GM12878 (cell line): ENCODE data around the gene CLDN12. TPM values are rescaled to one million over a fixed set of nuclear protein-coding genes. Genes with fewer than 3 reads are reported as not detected.

ENCODE experiments used
- ATAC-seq: fragments of 200-7000 bp; cut with Tn5 transposase; 3 replicates; pipeline ENCODE4 v1.9.1; 2020; ENCODE audit warnings: mild to moderate bottlenecking, moderate library complexity
- BruUV-seq: library from RNA; stranded (reverse); fragments of 400-500 nt; replicated peaks from 2 replicates; lab custom pipeline; 2021; lab: Mats Ljungman, UMichigan
- CTCF ChIA-PET: fragments of 300-600 bp; sonication (Branson Sonifier 250); formaldehyde crosslinking; extraction: SDS; loops from one replicate; lab custom pipeline; 2021; ENCODE audit warnings: inconsistent platforms; lab: Yijun Ruan, JAX
- POLR2A ChIA-PET: fragments of 350-600 bp; formaldehyde crosslinking; extraction: SDS; loops from one replicate; lab custom pipeline; 2021; ENCODE audit warnings: inconsistent platforms; lab: Charles Lee
- RAD21 ChIA-PET: fragments of 300-600 bp; sonication (Branson Sonifier 250); formaldehyde crosslinking; loops from one replicate; lab custom pipeline; 2023; ENCODE audit warnings: antibody characterized with exemption; ENCODE audit not compliant: unreplicated experiment; lab: Charles Lee
- SMC1A ChIA-PET: fragments of 300-600 bp; sonication (Branson Sonifier 250); formaldehyde crosslinking; loops from one replicate; lab custom pipeline; 2023; ENCODE audit not compliant: unreplicated experiment, uncharacterized antibody; lab: Charles Lee
- DNase-seq: peaks from one replicate; pipeline ENCODE4 v3.0.0-alpha.2; 2011; ENCODE audit warnings: low read depth, low spot score
- FAIRE-seq: peaks from 3 replicates; lab custom pipeline; 2011; peaks lifted over from hg19 to GRCh38; lab: Jason Lieb, UNC
- H2AFZ ChIP-seq: 2 replicates; pipeline ENCODE4 v1.6.0; 2011; ENCODE audit warnings: low read depth, low read length, control low read depth; ENCODE audit not compliant: control insufficient read depth
- H3K27ac ChIP-seq: 2 replicates; pipeline ENCODE4 v1.5.1; 2011; ENCODE audit warnings: control low read depth; ENCODE audit not compliant: control insufficient read depth, insufficient read depth
- H3K27me3 ChIP-seq, 2 experiments: replicated peaks in 1 of 2; 2 replicates each; pipeline versions ENCODE4 v1.6.0 to v1.6.1; 2011; ENCODE audit warnings: low read length in 1 of 2; ENCODE audit not compliant: control insufficient read depth in 2 of 2, insufficient read depth in 2 of 2
- H3K36me3 ChIP-seq, 2 experiments: 2 replicates each; pipeline ENCODE4 v1.5.1; 2011; ENCODE audit warnings: low read length in 1 of 2; ENCODE audit not compliant: control insufficient read depth in 2 of 2, insufficient read depth in 2 of 2
- H3K4me1 ChIP-seq: 2 replicates; pipeline ENCODE4 v1.6.1; 2011; ENCODE audit warnings: mild to moderate bottlenecking, low read length, moderate library complexity, mixed read lengths; ENCODE audit not compliant: control insufficient read depth, insufficient read depth
- H3K4me2 ChIP-seq: 2 replicates; pipeline ENCODE4 v1.6.0; 2011; ENCODE audit warnings: control low read depth; ENCODE audit not compliant: control insufficient read depth, insufficient read depth
- H3K4me3 ChIP-seq: fragments of 200-600 bp; sonication (generic); 2 replicates; pipeline ENCODE4 v1.5.1; 2016
- H3K79me2 ChIP-seq: 2 replicates; pipeline ENCODE4 v1.6.0; 2011; ENCODE audit warnings: low read length; ENCODE audit not compliant: control insufficient read depth, insufficient read depth
- H3K9ac ChIP-seq: 2 replicates; pipeline ENCODE4 v1.8.0; 2011; ENCODE audit warnings: low read length, control low read depth, mixed read lengths; ENCODE audit not compliant: control insufficient read depth, insufficient read depth
- H3K9me3 ChIP-seq: replicated peaks from 3 replicates; pipeline ENCODE4 v1.5.1; 2011; ENCODE audit warnings: mild to moderate bottlenecking, low read length; ENCODE audit not compliant: control insufficient read depth, insufficient read depth
- H4K20me1 ChIP-seq: 2 replicates; pipeline ENCODE4 v1.6.0; 2011; ENCODE audit not compliant: control insufficient read depth, insufficient read depth
- BCL11A ChIP-seq: IDR thresholded peaks from 2 replicates; pipeline ENCODE4 v1.6.1; 2011; ENCODE audit warnings: low read depth, low read length
- BCL3 ChIP-seq: IDR thresholded peaks from 2 replicates; pipeline ENCODE4 v1.6.1; 2011; ENCODE audit warnings: borderline replicate concordance, low read depth, mild to moderate bottlenecking, moderate library complexity, low read length; ENCODE audit not compliant: insufficient read depth, poor library complexity, severe bottlenecking
- BRCA1 ChIP-seq: IDR thresholded peaks from 2 replicates; pipeline ENCODE4 v1.6.1; 2011; ENCODE audit warnings: low read depth, low read length, improper control_type of control experiment
- CEBPZ ChIP-seq: fragments of 150-350 bp; IDR thresholded peaks from 2 replicates; pipeline ENCODE4 v1.6.1; 2016; ENCODE audit warnings: low read depth, low read length
- DPF2 ChIP-seq: fragments of 450-650 bp; IDR thresholded peaks from 2 replicates; pipeline ENCODE4 v1.6.1; 2017; ENCODE audit warnings: mild to moderate bottlenecking
- EGR1 ChIP-seq, 2 experiments: IDR thresholded peaks; 1 replicate in 1 of 2; 2 replicates in 1 of 2; pipeline ENCODE4 v1.6.1; 2011 to 2012; ENCODE audit warnings: low read depth in 2 of 2, low read length in 2 of 2, borderline replicate concordance in 1 of 2, mild to moderate bottlenecking in 1 of 2, moderate library complexity in 1 of 2
- HDAC6 ChIP-seq: fragments of 200-600 bp; sonication (generic); IDR thresholded peaks from one replicate; pipeline ENCODE4 v1.8.0; 2017; ENCODE audit warnings: antibody characterized with exemption; ENCODE audit not compliant: unreplicated experiment
- KLF5 ChIP-seq: fragments of 450-650 bp; IDR thresholded peaks from 2 replicates; pipeline ENCODE4 v1.6.1; 2014; ENCODE audit warnings: mild to moderate bottlenecking; ENCODE audit not compliant: partially characterized antibody
- MAX ChIP-seq: IDR thresholded peaks from 2 replicates; pipeline ENCODE4 v1.6.1; 2012; ENCODE audit warnings: low read depth, low read length, improper control_type of control experiment
- MTA2 ChIP-seq: fragments of 450-650 bp; IDR thresholded peaks from 2 replicates; pipeline ENCODE4 v1.6.1; 2016; ENCODE audit warnings: low read depth, mild to moderate bottlenecking, moderate library complexity
- PAX8 ChIP-seq: fragments of 450-650 bp; IDR thresholded peaks from 2 replicates; pipeline ENCODE4 v1.6.1; 2017; ENCODE audit warnings: mild to moderate bottlenecking, moderate library complexity
- POLR2AphosphoS2 ChIP-seq: IDR thresholded peaks from 2 replicates; pipeline ENCODE4 v1.6.1; 2011; ENCODE audit warnings: low read depth, mild to moderate bottlenecking, low read length, improper control_type of control experiment, moderate library complexity
- PRDM15 ChIP-seq: fragments of 450-650 bp; formaldehyde crosslinking; IDR thresholded peaks from 2 replicates; pipeline ENCODE4 v1.4.0; 2020; ENCODE audit warnings: mild to moderate bottlenecking, moderate library complexity
- TCF12 ChIP-seq: IDR thresholded peaks from 2 replicates; pipeline ENCODE4 v1.6.1; 2011; ENCODE audit warnings: low read depth, mild to moderate bottlenecking, low read length
- YY1 ChIP-seq: IDR thresholded peaks from 2 replicates; pipeline ENCODE4 v1.6.1; 2011; ENCODE audit warnings: low read depth, mild to moderate bottlenecking, low read length
- ZZZ3 ChIP-seq: IDR thresholded peaks from 2 replicates; pipeline ENCODE4 v1.6.1; 2011; ENCODE audit warnings: low read depth; ENCODE audit not compliant: control insufficient read depth, insufficient read length
- in situ Hi-C: fragments of 300-500 bp; cut with MboI; formaldehyde crosslinking; loops from 9 replicates; pipeline ENCODE4 v1.14.3; 2018; ENCODE audit warnings: mixed read lengths
- intact Hi-C: fragments of 100-400 bp; cut with micrococcal nuclease; formaldehyde crosslinking; loops from one replicate; pipeline ENCODE4 v1.14.2; 2022; ENCODE audit not compliant: unreplicated experiment
- polyA plus RNA-seq, 11 experiments: library from polyadenylated mRNA; depleted of rRNA in 4 of 11; unstranded in 6 of 11; stranded (reverse) in 5 of 11; fragments of >200 nt; fragmentation: Nextera tagmentation in 4 of 11; fragmentation: Illumina TruSeq in 1 of 11; extraction: Ambion mirVana in 4 of 11; extraction: Trizol in 1 of 11; gene quantifications; 1 replicate in 1 of 11; 2 replicates in 10 of 11; pipeline versions ENCODE4 v1.2.1 to v1.2.3, GENCODE V29; 2011 to 2016; ENCODE audit warnings: inconsistent platforms in 2 of 11, missing spikeins in 2 of 11, low read depth in 1 of 11
- total RNA-seq, 4 experiments: library from RNA; depleted of rRNA in 3 of 4; stranded (reverse); fragments of >200 nt in 3 of 4; fragmentation: Illumina TruSeq in 1 of 4; extraction: Trizol in 1 of 4; gene quantifications; 2 replicates each; pipeline versions ENCODE4 v1.2.1 to v1.2.3, GENCODE V29; 2013 to 2021

The CLDN12 gene
- total and polyA plus RNA-seq, 10 of the 15 experiments (the other 5 are each of a cell fraction or from before 2014, with no cell fraction given) = 3.1 to 41.1 (median 6.8) TPM

GRCh38 chr7:90453259-90453891 lies 50.1 kb downstream of the CLDN12 start:
- BruUV-seq = no TSS peak
- SMC1A ChIA-PET = interaction anchor here (0.7 to 1.8 kb wide), 7 partner anchors 23 to 674 kb away, joined by 3 to 6 read pairs (median 3); no protein-coding TSS in a partner anchor
- no peaks in the 10 kb centered on the region for H3K9me3 ChIP-seq
- H3K27ac ChIP-seq = no peak overlapping the region
- no peaks in the 10 kb centered on the region for H3K4me1 ChIP-seq
- no peak overlapping the region for H3K4me2 ChIP-seq
- intact Hi-C loops = no loop called here
- RAD21 ChIA-PET = interaction anchor here (1.0 to 1.2 kb wide), 2 partner anchors 255 to 581 kb away, joined by 3 read pairs; no protein-coding TSS in a partner anchor
- CTCF ChIA-PET = interaction anchor here (0.5 to 4.0 kb wide), 8 partner anchors 10 to 1724 kb away, joined by 3 to 36 read pairs (median 4); partner anchors contain the start of genes CLDN12 and STEAP1
- no peaks in the 10 kb centered on the region for H3K79me2 ChIP-seq
- no peak for FAIRE-seq
- H3K27me3 ChIP-seq = no peaks in the 10 kb centered on the region
- POLR2A ChIA-PET = no interaction called here
- no peak overlapping the region for H3K4me3 ChIP-seq
- H3K9ac ChIP-seq = no peak overlapping the region
- H2AFZ ChIP-seq = no peak overlapping the region
- ATAC-seq = no peak
- DNase-seq = no peak
- H3K36me3 ChIP-seq = no peaks in the 10 kb centered on the region
- in situ Hi-C loops = no loop called here
- no peaks in the 10 kb centered on the region for H4K20me1 ChIP-seq
- TF ChIP-seq BCL11A = no peak
- no peak for TF ChIP-seq TCF12
- TF ChIP-seq CEBPZ = no peak
- TF ChIP-seq PRDM15 (CRISPR knock-in tag) = no peak
- no peak for TF ChIP-seq PAX8
- TF ChIP-seq BCL3 = no peak
- TF ChIP-seq YY1 = no peak
- TF ChIP-seq POLR2AphosphoS2 = no peak
- TF ChIP-seq MAX = no peak
- TF ChIP-seq ZZZ3 = no peak
- TF ChIP-seq DPF2 = no peak
- TF ChIP-seq BRCA1 = no peak
- no peak for TF ChIP-seq MTA2
- TF ChIP-seq KLF5 = no peak
- TF ChIP-seq EGR1 (IDR thresholded peaks at IDR 0.05; ENCODE audit: borderline replicate concordance in 1 of 2, low read depth in 2 of 2, low read length in 2 of 2) = no peak
- TF ChIP-seq HDAC6 = no peak
